ENCODE results near the gene PNKP.

GRCh38 chr19:49874503-49875157, 7.3 kb upstream of the PNKP start:
- TF ChIP-seq EZH2phosphoT487 (conservative IDR thresholded peaks at IDR 0.05; ENCODE audit: low read length) (no peak), CTCF (IDR thresholded peaks at IDR 0.05; ENCODE audit: insufficient read depth, low read length, poor library complexity, severe bottlenecking) (no peak)
